Eye (tissue), 1 donor: ENCODE measurements around the gene ZNF669.

Experiments
- DNase-seq: peaks from one replicate; pipeline ENCODE4 v3.0.0-alpha.2; 2015

ZNF669 gene

GRCh38 chr1:247054992-247055415, 49.2 kb downstream of the ZNF669 start:
- no peak for DNase-seq
